GM20000 (cell line): ENCODE data around the gene TMC5.

Experiments
- DNase-seq: peaks from one replicate; pipeline ENCODE4 v3.0.0; 2012; ENCODE audit warnings: low spot score
- TF ChIP-seq, protein P1 (sequence below): IDR thresholded peaks from 2 replicates; pipeline ENCODE4 v1.5.1; 2012; ENCODE audit warnings: mild to moderate bottlenecking, control low read depth; ENCODE audit errors: extremely low read depth, missing control alignments

TMC5 gene

DNA sequence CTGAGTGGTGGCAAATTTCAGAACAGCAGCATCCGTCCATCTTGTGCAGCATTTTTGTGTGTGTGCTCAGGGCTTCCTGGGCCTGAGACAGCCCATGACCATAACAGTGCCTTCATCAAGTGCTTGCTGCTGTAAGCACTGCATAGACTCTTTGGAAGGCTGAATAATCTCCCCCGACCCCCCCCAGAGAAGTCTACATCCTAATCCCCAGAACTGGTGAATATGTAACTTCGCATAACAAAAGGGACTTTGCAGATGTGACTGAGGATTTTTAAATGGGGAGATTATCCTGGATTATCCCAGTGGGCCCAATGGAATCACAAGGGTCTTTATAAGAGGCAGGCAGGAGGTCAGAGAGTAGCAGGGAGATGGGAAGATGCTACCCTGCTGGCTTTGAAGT lies 50.6 kb downstream of the TMC5 start:
- TF ChIP-seq, protein P1, sequence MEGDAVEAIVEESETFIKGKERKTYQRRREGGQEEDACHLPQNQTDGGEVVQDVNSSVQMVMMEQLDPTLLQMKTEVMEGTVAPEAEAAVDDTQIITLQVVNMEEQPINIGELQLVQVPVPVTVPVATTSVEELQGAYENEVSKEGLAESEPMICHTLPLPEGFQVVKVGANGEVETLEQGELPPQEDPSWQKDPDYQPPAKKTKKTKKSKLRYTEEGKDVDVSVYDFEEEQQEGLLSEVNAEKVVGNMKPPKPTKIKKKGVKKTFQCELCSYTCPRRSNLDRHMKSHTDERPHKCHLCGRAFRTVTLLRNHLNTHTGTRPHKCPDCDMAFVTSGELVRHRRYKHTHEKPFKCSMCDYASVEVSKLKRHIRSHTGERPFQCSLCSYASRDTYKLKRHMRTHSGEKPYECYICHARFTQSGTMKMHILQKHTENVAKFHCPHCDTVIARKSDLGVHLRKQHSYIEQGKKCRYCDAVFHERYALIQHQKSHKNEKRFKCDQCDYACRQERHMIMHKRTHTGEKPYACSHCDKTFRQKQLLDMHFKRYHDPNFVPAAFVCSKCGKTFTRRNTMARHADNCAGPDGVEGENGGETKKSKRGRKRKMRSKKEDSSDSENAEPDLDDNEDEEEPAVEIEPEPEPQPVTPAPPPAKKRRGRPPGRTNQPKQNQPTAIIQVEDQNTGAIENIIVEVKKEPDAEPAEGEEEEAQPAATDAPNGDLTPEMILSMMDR: no peak
- no peak for DNase-seq

DNA sequence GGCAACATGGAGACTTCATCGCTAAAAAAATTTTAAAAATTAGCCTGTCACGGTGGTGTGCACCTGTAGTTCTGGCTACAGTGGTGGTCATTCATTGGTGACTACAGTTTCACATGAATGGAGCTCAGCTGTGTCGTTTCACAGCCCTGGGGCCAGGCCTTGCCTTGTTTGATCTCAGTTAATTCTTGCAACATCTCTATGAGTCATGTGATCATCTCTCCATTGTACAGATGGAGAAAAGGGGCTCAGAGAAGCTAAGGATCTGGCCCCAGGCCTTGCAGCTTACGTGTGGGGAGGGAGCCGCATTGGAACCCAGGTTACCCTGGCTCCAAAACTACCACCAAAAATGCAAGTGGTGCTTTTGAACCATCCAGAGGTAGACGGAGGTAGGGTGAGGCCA lies 54.8 kb downstream of the TMC5 start:
- DNase-seq: no peak
- TF ChIP-seq, protein P1: no peak

DNA sequence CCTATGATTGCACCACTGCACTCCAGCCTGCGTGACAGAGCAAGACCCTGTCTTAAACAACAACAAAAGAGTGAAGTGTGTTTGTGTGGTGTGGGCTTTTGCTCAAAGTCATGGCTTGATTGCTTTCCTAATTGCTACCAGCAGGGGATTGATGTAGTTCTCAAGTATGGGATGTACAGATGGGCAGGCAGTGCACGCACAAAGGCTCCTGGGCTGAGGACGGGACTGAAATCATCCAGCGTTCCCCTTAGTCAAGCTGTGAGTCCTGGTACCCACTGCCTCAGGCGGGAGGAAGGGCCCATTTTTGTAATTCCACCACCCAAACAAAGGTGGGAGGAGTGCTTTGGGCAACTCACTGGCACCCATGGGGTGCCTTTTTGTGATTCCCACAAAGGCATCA lies 56.9 kb downstream of the TMC5 start:
- DNase-seq: no peak
- TF ChIP-seq, protein P1: no peak

DNA sequence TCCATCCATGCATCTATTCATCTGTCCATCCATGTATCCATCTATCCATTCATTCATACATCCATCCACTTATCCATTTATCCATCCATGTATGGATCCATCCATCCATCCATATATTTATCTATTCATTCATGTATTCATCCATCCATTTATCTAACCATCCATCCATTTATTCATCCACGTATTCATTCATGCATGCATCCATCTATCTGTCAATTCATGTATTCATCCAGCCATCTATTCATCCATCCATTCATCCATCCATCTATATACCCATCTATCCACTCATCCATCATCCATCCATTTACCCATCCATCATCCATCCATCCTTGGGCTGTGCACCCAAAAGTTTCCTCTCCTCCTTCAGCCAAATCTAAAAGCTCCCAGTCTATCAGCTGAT lies 60.8 kb downstream of the TMC5 start:
- DNase-seq: no peak
- TF ChIP-seq, protein P1: no peak

DNA sequence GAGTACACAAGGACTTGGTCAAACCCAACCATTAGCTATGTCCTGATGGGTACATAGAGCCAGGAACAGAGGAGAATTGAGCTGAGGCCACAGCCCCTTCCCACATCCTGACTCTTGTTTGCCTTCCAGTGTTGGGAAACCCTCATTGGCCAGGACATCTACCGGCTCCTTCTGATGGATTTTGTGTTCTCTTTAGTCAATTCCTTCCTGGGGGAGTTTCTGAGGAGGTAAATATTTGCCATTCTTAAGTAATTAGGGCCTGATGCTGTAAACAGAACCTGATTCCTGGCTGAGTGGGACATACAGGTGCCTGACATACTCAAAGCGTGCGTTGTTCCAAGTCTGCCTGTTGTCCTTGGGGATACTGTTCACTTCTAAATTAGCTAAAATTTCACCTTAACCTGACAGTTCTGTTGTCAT lies 61.6 kb downstream of the TMC5 start:
- TF ChIP-seq, protein P1: no peak
- no peak for DNase-seq

DNA sequence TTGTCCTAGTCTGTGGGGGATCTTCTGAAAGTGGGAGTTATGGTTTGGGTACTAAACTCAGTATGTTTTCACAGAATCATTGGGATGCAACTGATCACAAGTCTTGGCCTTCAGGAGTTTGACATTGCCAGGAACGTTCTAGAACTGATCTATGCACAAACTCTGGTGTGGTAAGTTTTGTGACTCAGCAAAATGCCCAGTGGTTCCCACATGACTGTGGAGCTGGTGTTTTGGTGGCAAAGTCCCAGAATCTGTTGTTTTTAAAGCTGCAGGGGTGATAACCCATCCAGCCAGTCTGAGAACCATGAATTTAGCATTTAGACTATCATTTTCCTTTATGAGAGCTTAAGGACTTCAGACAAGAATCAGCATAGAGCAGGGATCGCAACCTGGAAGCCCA lies 63.6 kb downstream of the TMC5 start:
- TF ChIP-seq, protein P1: no peak
- no peak for DNase-seq

DNA sequence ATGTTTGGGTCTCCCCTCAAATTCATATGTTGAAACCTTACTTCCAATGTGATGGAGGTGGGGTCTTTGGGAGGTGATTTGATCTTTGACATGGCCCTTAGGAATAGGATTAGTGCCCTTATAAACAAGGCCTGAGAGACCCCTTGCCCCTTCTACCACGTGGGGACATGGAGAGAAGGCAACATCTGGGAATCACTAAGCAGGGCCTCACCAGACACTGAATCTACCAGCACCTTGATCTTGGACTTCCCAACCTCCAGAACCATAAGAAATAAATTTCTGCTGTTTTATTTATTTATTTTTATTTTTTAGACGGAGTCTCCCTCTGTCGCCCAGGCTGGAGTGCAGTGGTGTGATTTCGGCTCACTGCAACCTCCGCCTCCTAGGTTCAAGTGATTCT lies 64.1 kb downstream of the TMC5 start:
- TF ChIP-seq, protein P1: no peak
- DNase-seq: no peak

DNA sequence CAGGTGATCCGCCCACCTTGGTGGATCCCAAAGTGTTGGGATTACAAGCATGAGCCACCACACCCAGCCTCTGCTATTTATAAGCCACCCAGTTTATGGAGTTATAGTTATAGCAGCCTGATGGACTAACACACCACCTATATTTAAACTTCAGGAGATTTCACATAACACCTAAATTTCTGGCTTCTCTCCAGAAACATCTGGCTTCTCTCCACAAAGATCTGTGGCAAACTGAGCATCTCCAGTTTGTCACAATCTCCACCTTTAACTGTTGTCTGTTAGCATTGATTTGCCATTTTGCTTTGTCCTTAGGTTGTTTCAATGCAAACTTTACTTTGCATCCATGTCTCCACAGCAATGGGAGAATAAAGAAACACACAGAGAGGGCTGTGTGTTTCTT lies 64.6 kb downstream of the TMC5 start:
- DNase-seq: no peak
- TF ChIP-seq, protein P1: no peak
